WERI-Rb-1 (cell line): ENCODE measurements around the gene CERS4.
"Not testable (repeated sequence)": the region's sequence is repeated elsewhere in the genome, so short reads cannot be mapped to it uniquely, and the experiment has no call there.

ENCODE experiments used
- DNase-seq: peaks from one replicate; pipeline ENCODE4 v3.0.0-alpha.2; 2020
- H3K27ac ChIP-seq: fragments of 250-450 bp; sonication (Bioruptor Pico); 2 replicates; pipeline ENCODE4 v1.5.1; 2020; ENCODE audit warnings: mild to moderate bottlenecking, moderate library complexity
- H3K27me3 ChIP-seq: fragments of 250-450 bp; sonication (Bioruptor Pico); 2 replicates; pipeline ENCODE4 v1.5.1; 2021; ENCODE audit warnings: mild to moderate bottlenecking, low read depth, moderate library complexity; ENCODE audit not compliant: insufficient read depth, severe bottlenecking
- H3K36me3 ChIP-seq: fragments of 250-450 bp; sonication (Bioruptor Pico); 2 replicates; pipeline ENCODE4 v1.5.1; 2020; ENCODE audit warnings: mild to moderate bottlenecking, moderate library complexity
- H3K4me3 ChIP-seq: 2 replicates; pipeline ENCODE4 v1.5.1; 2011; ENCODE audit warnings: low read depth, mild to moderate bottlenecking, control low read depth, low read length
- H3K9me3 ChIP-seq: fragments of 250-450 bp; sonication (Bioruptor Pico); 2 replicates; pipeline ENCODE4 v1.5.1; 2021; ENCODE audit warnings: mild to moderate bottlenecking, moderate library complexity; ENCODE audit not compliant: severe bottlenecking
- TF ChIP-seq, protein P1 (sequence below): IDR thresholded peaks from 2 replicates; pipeline ENCODE4 v1.5.1; 2011; ENCODE audit warnings: low read depth, mild to moderate bottlenecking, control low read depth, inconsistent platforms, low read length

The CERS4 gene

DNA sequence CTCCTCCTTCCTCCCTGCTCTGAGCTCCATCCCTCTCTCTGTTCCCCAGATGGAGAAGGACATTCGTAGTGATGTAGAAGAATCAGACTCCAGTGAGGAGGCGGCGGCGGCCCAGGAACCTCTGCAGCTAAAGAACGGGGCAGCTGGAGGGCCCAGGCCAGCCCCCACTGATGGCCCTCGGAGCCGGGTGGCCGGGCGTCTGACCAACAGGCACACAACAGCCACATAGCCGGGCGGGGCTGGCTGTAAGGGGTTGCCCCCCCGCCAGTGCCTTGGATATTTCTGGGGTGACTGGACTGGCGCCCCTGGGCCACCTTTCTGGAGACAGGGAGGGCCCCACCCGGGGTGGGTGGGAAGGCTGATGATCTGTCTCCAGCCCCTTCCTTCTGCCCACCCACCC, 52.7 kb downstream of the CERS4 start:
- H3K27ac ChIP-seq = no peak overlapping the region
- no peak for DNase-seq
- no peaks in the 10 kb centered on the region for H3K9me3 ChIP-seq
- H3K36me3 ChIP-seq = peaks cover 17% of the 10 kb centered on the region
- TF ChIP-seq, protein P1, sequence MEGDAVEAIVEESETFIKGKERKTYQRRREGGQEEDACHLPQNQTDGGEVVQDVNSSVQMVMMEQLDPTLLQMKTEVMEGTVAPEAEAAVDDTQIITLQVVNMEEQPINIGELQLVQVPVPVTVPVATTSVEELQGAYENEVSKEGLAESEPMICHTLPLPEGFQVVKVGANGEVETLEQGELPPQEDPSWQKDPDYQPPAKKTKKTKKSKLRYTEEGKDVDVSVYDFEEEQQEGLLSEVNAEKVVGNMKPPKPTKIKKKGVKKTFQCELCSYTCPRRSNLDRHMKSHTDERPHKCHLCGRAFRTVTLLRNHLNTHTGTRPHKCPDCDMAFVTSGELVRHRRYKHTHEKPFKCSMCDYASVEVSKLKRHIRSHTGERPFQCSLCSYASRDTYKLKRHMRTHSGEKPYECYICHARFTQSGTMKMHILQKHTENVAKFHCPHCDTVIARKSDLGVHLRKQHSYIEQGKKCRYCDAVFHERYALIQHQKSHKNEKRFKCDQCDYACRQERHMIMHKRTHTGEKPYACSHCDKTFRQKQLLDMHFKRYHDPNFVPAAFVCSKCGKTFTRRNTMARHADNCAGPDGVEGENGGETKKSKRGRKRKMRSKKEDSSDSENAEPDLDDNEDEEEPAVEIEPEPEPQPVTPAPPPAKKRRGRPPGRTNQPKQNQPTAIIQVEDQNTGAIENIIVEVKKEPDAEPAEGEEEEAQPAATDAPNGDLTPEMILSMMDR = no peak
- H3K27me3 ChIP-seq = no peaks in the 10 kb centered on the region
- H3K4me3 ChIP-seq = no peak overlapping the region

DNA sequence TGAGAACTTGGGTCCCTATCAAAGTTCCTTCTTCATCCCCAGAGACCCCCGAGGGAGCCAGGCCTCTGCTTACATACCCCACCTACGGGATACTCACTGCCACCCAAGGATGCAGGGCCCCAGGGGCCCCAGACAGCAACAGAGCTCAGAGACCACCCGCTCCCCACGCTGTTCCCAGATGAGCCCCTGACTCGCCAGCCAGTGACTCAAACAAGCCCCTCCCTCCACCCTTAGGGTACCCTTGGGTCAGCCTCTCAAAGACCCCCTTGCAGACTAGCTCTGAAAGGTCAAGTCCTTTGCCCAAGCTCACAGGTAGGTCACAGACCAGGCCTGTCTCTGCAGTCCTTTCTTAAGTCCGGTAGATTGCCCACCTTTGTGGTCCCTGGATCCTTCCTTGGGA, 53.3 kb downstream of the CERS4 start:
- H3K9me3 ChIP-seq = no peaks in the 10 kb centered on the region
- no peak overlapping the region for H3K27ac ChIP-seq
- TF ChIP-seq, protein P1 = no peak
- DNase-seq = no peak
- H3K4me3 ChIP-seq = no peak overlapping the region
- H3K36me3 ChIP-seq = peaks cover 14% of the 10 kb centered on the region
- H3K27me3 ChIP-seq = no peaks in the 10 kb centered on the region

DNA sequence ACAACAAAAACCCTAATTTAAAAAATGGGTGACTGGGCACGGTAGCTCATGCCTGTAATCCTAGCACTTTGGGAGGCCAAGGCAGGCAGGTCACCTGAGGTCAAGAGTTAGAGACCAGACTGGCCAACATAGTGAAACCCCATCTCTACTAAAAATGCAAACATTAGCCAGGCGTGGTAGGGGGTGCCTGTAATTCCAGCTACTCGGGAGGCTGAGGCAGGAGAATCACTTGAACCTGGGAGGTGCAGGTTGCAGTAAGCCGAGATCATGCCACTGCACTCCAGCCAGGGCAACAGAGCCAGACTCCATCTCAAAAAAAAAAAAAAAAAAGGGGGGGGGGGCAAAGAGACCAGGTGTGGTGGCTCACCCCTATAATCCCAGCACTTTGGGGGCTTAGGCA, 55.1 kb downstream of the CERS4 start:
- not testable (repeated sequence) for H3K36me3 ChIP-seq, H3K4me3 ChIP-seq, DNase-seq, H3K27ac ChIP-seq, H3K27me3 ChIP-seq, H3K9me3 ChIP-seq

DNA sequence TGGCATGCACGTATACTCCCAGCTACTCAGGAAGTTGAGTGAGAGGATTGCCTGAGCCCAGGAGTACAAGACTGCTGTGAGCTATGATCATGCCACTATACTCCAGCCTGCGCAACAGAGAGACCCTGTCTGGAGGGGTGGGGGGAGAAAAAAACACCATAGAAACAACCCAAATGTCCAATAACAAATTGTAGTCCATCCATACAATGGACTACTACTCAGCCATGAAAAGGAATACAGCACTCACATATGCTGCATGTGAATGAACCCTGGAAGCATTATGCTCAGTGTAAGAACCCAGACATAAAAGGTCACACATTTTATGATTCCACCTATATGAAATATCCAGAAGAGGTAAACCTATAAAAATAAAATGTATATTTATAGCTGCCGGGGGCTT, 56.7 kb downstream of the CERS4 start:
- no peaks in the 10 kb centered on the region; the same call in none of the 2 replicates for H3K36me3 ChIP-seq
- DNase-seq = no peak

DNA sequence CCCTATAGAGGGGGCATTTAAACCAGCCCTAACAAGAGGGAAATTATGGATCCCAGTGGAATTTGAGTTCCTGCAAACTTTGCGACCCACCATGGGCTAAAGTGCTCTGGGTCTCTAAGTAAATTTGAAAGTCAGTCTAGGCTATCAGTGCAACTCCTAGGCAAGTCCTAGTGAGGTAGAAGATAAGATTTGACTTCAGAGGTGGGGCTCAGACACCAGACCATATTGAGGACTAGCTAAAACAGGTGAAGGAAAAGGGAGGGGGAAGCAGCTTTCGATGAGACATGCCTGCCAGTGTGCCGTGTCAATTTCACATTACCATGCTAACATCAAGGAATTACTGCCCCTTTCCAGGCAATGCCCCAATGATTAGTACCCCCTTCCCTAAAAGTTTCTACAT, 60.6 kb downstream of the CERS4 start:
- Histone ChIP-seq H3K36me3 (no peaks in the 10 kb centered on the region), H3K27ac (no peak overlapping the region), H3K9me3 (no peaks in the 10 kb centered on the region), H3K27me3 (no peaks in the 10 kb centered on the region), H3K4me3 (no peak overlapping the region)
- no peak for DNase-seq
- TF ChIP-seq, protein P1 = no peak

More for the DNA sequence above, 56.7 kb downstream of the CERS4 start:
- Histone ChIP-seq H3K4me3 (no peak overlapping the region), H3K27ac (no peak overlapping the region), H3K9me3 (no peaks in the 10 kb centered on the region), H3K27me3 (no peaks in the 10 kb centered on the region)
- TF ChIP-seq, protein P1 = no peak

DNA sequence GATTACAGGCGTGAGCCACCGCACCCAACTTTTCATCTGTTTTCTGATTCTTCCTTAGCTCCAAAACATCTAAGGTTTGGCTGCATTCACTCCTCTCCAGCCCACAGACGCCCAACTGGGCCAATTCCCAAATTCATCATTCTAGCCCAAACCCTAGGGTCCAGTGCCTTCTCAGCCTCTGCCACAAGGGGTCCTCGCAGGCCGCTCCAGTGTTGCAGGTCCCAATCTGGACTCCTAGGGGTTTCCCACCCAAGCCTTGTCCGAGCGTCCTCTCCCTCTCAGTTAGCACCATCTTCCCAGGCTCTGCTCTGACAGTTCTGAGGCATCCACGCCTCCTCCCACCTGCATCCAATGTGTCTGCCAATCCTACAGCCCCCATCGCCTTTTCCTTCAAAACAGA, 67.3 kb downstream of the CERS4 start:
- not testable (repeated sequence) for H3K27ac ChIP-seq, H3K4me3 ChIP-seq, DNase-seq, H3K9me3 ChIP-seq, H3K36me3 ChIP-seq, H3K27me3 ChIP-seq

DNA sequence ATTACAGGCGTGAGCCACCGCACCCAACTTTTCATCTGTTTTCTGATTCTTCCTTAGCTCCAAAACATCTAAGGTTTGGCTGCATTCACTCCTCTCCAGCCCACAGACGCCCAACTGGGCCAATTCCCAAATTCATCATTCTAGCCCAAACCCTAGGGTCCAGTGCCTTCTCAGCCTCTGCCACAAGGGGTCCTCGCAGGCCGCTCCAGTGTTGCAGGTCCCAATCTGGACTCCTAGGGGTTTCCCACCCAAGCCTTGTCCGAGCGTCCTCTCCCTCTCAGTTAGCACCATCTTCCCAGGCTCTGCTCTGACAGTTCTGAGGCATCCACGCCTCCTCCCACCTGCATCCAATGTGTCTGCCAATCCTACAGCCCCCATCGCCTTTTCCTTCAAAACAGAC, 82.2 kb downstream of the CERS4 start:
- H3K27ac ChIP-seq, H3K4me3 ChIP-seq, H3K9me3 ChIP-seq, DNase-seq, H3K27me3 ChIP-seq, H3K36me3 ChIP-seq: not testable (repeated sequence)
